H1 (cell line): ENCODE results near the gene PHF23. TPM values are rescaled to one million over a fixed set of nuclear protein-coding genes. Genes with fewer than 3 reads are reported as not detected.

Experiments used
- CTCF ChIA-PET: fragments of 300-600 bp; sonication (Branson Sonifier 250); formaldehyde crosslinking; loops from one replicate; lab custom pipeline; 2021; ENCODE audit not compliant: partially characterized antibody; lab: Charles Lee
- POLR2A ChIA-PET: fragments of 300-600 bp; sonication (Branson Sonifier 250); formaldehyde crosslinking; loops from one replicate; lab custom pipeline; 2021; ENCODE audit warnings: inconsistent platforms; ENCODE audit not compliant: partially characterized antibody; lab: Charles Lee
- DNase-seq, 2 experiments: peaks; one replicate each; pipeline versions ENCODE4 v3.0.0 to v3.0.0-alpha.2; 2010 to 2022; ENCODE audit warnings: low spot score in 2 of 2, low read depth in 1 of 2, mixed read lengths in 1 of 2
- FAIRE-seq: peaks from 2 replicates; lab custom pipeline; 2011; peaks lifted over from hg19 to GRCh38; lab: Jason Lieb, UNC
- H2AFZ ChIP-seq: 2 replicates; pipeline ENCODE4 v1.8.1; 2012; ENCODE audit warnings: low read length, inconsistent platforms
- H2AK5ac ChIP-seq: 2 replicates; pipeline ENCODE4 v1.6.1; 2013; ENCODE audit warnings: low read depth, low read length
- H2BK120ac ChIP-seq: replicated peaks from 2 replicates; pipeline ENCODE3; 2013; ENCODE audit warnings: low read depth, low read length, inconsistent platforms
- H2BK12ac ChIP-seq: 2 replicates; pipeline ENCODE4 v1.6.1; 2013; ENCODE audit warnings: low read depth, low read length
- H2BK15ac ChIP-seq: 2 replicates; pipeline ENCODE4 v1.6.1; 2013; ENCODE audit warnings: low read length
- H2BK20ac ChIP-seq: 2 replicates; pipeline ENCODE4 v1.6.1; 2013; ENCODE audit warnings: low read length
- H2BK5ac ChIP-seq: 2 replicates; pipeline ENCODE4 v1.6.1; 2013; ENCODE audit warnings: low read depth, low read length
- H3K14ac ChIP-seq: 2 replicates; pipeline ENCODE4 v1.6.1; 2013; ENCODE audit warnings: inconsistent platforms; ENCODE audit not compliant: insufficient read length
- H3K18ac ChIP-seq: 2 replicates; pipeline ENCODE4 v1.6.1; 2013; ENCODE audit warnings: low read length; ENCODE audit errors: extremely low read depth
- H3K23ac ChIP-seq: 2 replicates; pipeline ENCODE4 v1.6.1; 2013; ENCODE audit warnings: inconsistent platforms; ENCODE audit not compliant: insufficient read length
- H3K23me2 ChIP-seq: 2 replicates; pipeline ENCODE4 v1.6.1; 2013; ENCODE audit warnings: low read depth, low read length
- H3K27ac ChIP-seq: 2 replicates; pipeline ENCODE4 v1.6.1; 2011; ENCODE audit warnings: low read depth, low read length, inconsistent platforms
- H3K27me3 ChIP-seq, 4 experiments: replicated peaks in 1 of 4; 1 replicate in 1 of 4; 2 replicates in 3 of 4; pipeline versions ENCODE4 v1.6.1 to v1.8.1; 2011 to 2013; ENCODE audit warnings: low read length in 3 of 4, mild to moderate bottlenecking in 3 of 4, inconsistent platforms in 2 of 4, mixed read lengths in 2 of 4, moderate library complexity in 1 of 4; ENCODE audit not compliant: control insufficient read depth in 3 of 4, insufficient read depth in 3 of 4; ENCODE audit errors: extremely low read depth in 1 of 4
- H3K36me3 ChIP-seq, 4 experiments: 2 replicates each; pipeline versions ENCODE4 v1.6.1 to v1.8.1; 2011 to 2013; ENCODE audit warnings: mild to moderate bottlenecking in 4 of 4, low read length in 3 of 4, moderate library complexity in 2 of 4, control low read depth in 1 of 4, inconsistent platforms in 1 of 4; ENCODE audit not compliant: insufficient read depth in 4 of 4, control insufficient read depth in 2 of 4
- H3K4ac ChIP-seq: replicated peaks from 2 replicates; pipeline ENCODE3; 2013; ENCODE audit warnings: low read length, low read depth, mixed read lengths, inconsistent platforms; ENCODE audit not compliant: insufficient read length
- H3K4me1 ChIP-seq, 4 experiments: replicated peaks in 1 of 4; 1 replicate in 1 of 4; 2 replicates in 3 of 4; pipeline versions ENCODE4 v1.6.1 to v1.8.1; 2011 to 2013; ENCODE audit warnings: low read length in 3 of 4, inconsistent platforms in 2 of 4, mixed read lengths in 1 of 4; ENCODE audit not compliant: insufficient read depth in 4 of 4, control insufficient read depth in 3 of 4
- H3K4me2 ChIP-seq, 2 experiments: 2 replicates each; pipeline versions ENCODE4 v1.6.1 to v1.8.1; 2011 to 2013; ENCODE audit warnings: low read depth in 2 of 2, low read length in 2 of 2, control low read depth in 1 of 2, inconsistent platforms in 1 of 2, mild to moderate bottlenecking in 1 of 2; ENCODE audit not compliant: insufficient read depth in 1 of 2
- H3K4me3 ChIP-seq, 4 experiments: fragments of 200-600, 300-600 bp in 1 of 4; sonication (generic), shearing (Covaris generic), sonication (Bioruptor Twin) in 1 of 4; 2 replicates each; pipeline versions ENCODE4 v1.5.1 to v1.8.1; 2011 to 2016; ENCODE audit warnings: low read length in 4 of 4, low read depth in 3 of 4, control low read depth in 2 of 4, inconsistent platforms in 2 of 4, mild to moderate bottlenecking in 2 of 4, mixed read lengths in 1 of 4, moderate library complexity in 1 of 4; ENCODE audit not compliant: insufficient read depth in 2 of 4; ENCODE audit errors: extremely low read depth in 1 of 4
- H3K56ac ChIP-seq: replicated peaks from 2 replicates; pipeline ENCODE3; 2013; ENCODE audit warnings: low read depth, mild to moderate bottlenecking, mixed read lengths, low read length, inconsistent platforms; ENCODE audit not compliant: insufficient read length
- H3K79me1 ChIP-seq: 2 replicates; pipeline ENCODE4 v1.6.1; 2013; ENCODE audit warnings: low read depth, low read length, control low read depth
- H3K79me2 ChIP-seq, 2 experiments: 2 replicates each; pipeline versions ENCODE4 v1.6.1 to v1.8.1; 2012 to 2013; ENCODE audit warnings: low read length in 2 of 2, mild to moderate bottlenecking in 2 of 2, inconsistent platforms in 1 of 2; ENCODE audit not compliant: insufficient read depth in 2 of 2, control insufficient read depth in 1 of 2
- H3K9ac ChIP-seq, 4 experiments: replicated peaks in 1 of 4; 1 replicate in 1 of 4; 2 replicates in 3 of 4; pipeline versions ENCODE4 v1.6.1 to v1.8.1; 2011 to 2013; ENCODE audit warnings: low read depth in 3 of 4, low read length in 3 of 4, control low read depth in 2 of 4, mild to moderate bottlenecking in 2 of 4, moderate library complexity in 2 of 4, inconsistent platforms in 1 of 4; ENCODE audit errors: extremely low read depth in 1 of 4
- H3K9me3 ChIP-seq, 2 experiments: 2 replicates each; pipeline versions ENCODE4 v1.6.1 to v1.8.1; 2012 to 2013; ENCODE audit warnings: mild to moderate bottlenecking in 2 of 2, moderate library complexity in 2 of 2, control low read depth in 1 of 2, inconsistent platforms in 1 of 2, low read depth in 1 of 2, low read length in 1 of 2, mixed read lengths in 1 of 2; ENCODE audit not compliant: insufficient read depth in 2 of 2
- H4K20me1 ChIP-seq, 2 experiments: replicated peaks in 1 of 2; 2 replicates each; pipeline versions ENCODE3 to v1.8.1; 2011 to 2013; ENCODE audit warnings: inconsistent platforms in 2 of 2, low read length in 2 of 2, mild to moderate bottlenecking in 1 of 2; ENCODE audit not compliant: insufficient read depth in 2 of 2, control insufficient read depth in 1 of 2
- H4K5ac ChIP-seq: 2 replicates; pipeline ENCODE4 v1.6.1; 2013; ENCODE audit warnings: low read length, low read depth, mixed read lengths, inconsistent platforms; ENCODE audit not compliant: insufficient read length
- H4K8ac ChIP-seq: 2 replicates; pipeline ENCODE4 v1.8.0; 2013; ENCODE audit warnings: mild to moderate bottlenecking, moderate library complexity, low read length, inconsistent platforms; ENCODE audit not compliant: insufficient read depth; ENCODE audit errors: extremely low read depth
- H4K91ac ChIP-seq: replicated peaks from 2 replicates; pipeline ENCODE3; 2013; ENCODE audit warnings: low read length, mixed read lengths, inconsistent platforms; ENCODE audit not compliant: insufficient read length
- ATF2 ChIP-seq: IDR thresholded peaks from 2 replicates; pipeline ENCODE4 v1.6.1; 2012; ENCODE audit warnings: low read length, inconsistent platforms
- CHD1 ChIP-seq: IDR thresholded peaks from 2 replicates; pipeline ENCODE4 v1.6.1; 2012; ENCODE audit warnings: low read depth, low read length, improper control_type of control experiment
- RNF2 ChIP-seq: fragments of 200-900, 300-1000 bp; sonication (generic); IDR thresholded peaks from 2 replicates; pipeline ENCODE4 v1.7.1; 2016; ENCODE audit warnings: borderline replicate concordance, low read depth, mild to moderate bottlenecking, antibody characterized with exemption, low read length; ENCODE audit not compliant: poor library complexity, severe bottlenecking; ENCODE audit errors: missing control alignments
- SIN3A ChIP-seq, 2 experiments: IDR thresholded peaks in 1 of 2; conservative IDR thresholded peaks in 1 of 2; 2 replicates each; pipeline ENCODE4 v1.6.1; 2011 to 2012; ENCODE audit warnings: low read length in 2 of 2, improper control_type of control experiment in 1 of 2, low read depth in 1 of 2, mild to moderate bottlenecking in 1 of 2
- SIRT6 ChIP-seq: IDR thresholded peaks from one replicate; pipeline ENCODE4 v1.7.1; 2012; ENCODE audit warnings: low read length, inconsistent platforms
- SIX5 ChIP-seq: IDR thresholded peaks from 2 replicates; pipeline ENCODE4 v1.6.1; 2011; ENCODE audit warnings: mild to moderate bottlenecking, low read depth, low read length
- SUZ12 ChIP-seq: fragments of 200-600 bp; sonication (generic); IDR thresholded peaks from 2 replicates; pipeline ENCODE4 v1.6.1; 2012; ENCODE audit warnings: mild to moderate bottlenecking, inconsistent platforms, low read length, moderate library complexity, mixed read lengths
- YY1 ChIP-seq: IDR thresholded peaks from 2 replicates; pipeline ENCODE4 v1.6.1; 2011; ENCODE audit warnings: low read depth, mild to moderate bottlenecking, low read length
- WGBS, 2 experiments: shearing (Covaris generic) in 1 of 2; methylation state at CpG; one replicate each; pipeline versions ENCODE4 v1.1.6 to v1.1.7; 2013 to 2015; ENCODE audit warnings: low lambda C conversion rate in 2 of 2, mixed read lengths in 2 of 2, inconsistent platforms in 1 of 2, low coverage in 1 of 2, missing lambda C conversion rate in 1 of 2; ENCODE audit not compliant: insufficient replicate concordance in 2 of 2, insufficient coverage in 1 of 2, insufficient read length in 1 of 2; ENCODE audit errors: extremely low coverage in 1 of 2, missing lambda C conversion rate in 1 of 2; 5-methylcytosine and 5-hydroxymethylcytosine counted together
- polyA plus RNA-seq, 7 experiments: library from polyadenylated mRNA; depleted of rRNA in 3 of 7; stranded (reverse) in 5 of 7; unstranded in 2 of 7; fragments of >200 nt in 5 of 7; fragments of 200-250 nt in 2 of 7; gene quantifications; 1 replicate in 5 of 7; 2 replicates in 1 of 7; 4 replicates in 1 of 7; pipeline versions ENCODE4 v1.2.1 to v1.2.3, GENCODE V29; 2011 to 2013; ENCODE audit warnings: missing spikeins in 2 of 7, mixed read lengths in 2 of 7
- total RNA-seq: library from RNA; stranded (reverse); fragmentation: NEBNext Ultra II Directional; extraction: Animal tissue kit (Norgen Biotek cat#: 25700); gene quantifications from 2 replicates; pipeline ENCODE4 v1.2.1, GENCODE V29; 2021

PHF23 gene
- total and polyA plus RNA-seq, 2 of the 8 experiments (the other 6 are each of a cell fraction or from before 2014, with no cell fraction given), result 47.5 to 62.8 TPM

GRCh38 chr17:7234083-7234951 lies 4.9 kb downstream of the PHF23 start, which contains the start of gene DVL2:
TSS of gene DVL2 (minus strand) at chr17:7234517. CDS start at chr17:7234262, 255 bp downstream.
- Histone ChIP-seq H3K4me2 (peak within 1 kb of the TSS; percentile 56 to 85), H2BK12ac (0 out of 2 replicates have a peak within 1 kb of the TSS, but pooled peaks have one; percentile 33), H3K9ac (peak within 1 kb of the TSS; percentile 73 to 90 (median 82)), H2BK15ac (no peak within 1 kb of the TSS; the same call in 1 of the 2 replicates), H3K9me3 (no peaks in the 10 kb centered on the region), H2BK5ac (peak within 1 kb of the TSS; percentile 87), H3K56ac (peak within 1 kb of the TSS; percentile 87), H2BK20ac (no peak within 1 kb of the TSS), H3K23ac (no peak within 1 kb of the TSS), H3K23me2 (no peaks in the 10 kb centered on the region), H2BK120ac (no peak within 1 kb of the TSS), H2AFZ (no peak within 1 kb of the TSS), H3K4me3 (peak within 1 kb of the TSS; percentile 68 to 89 (median 80)), H4K91ac (peak within 1 kb of the TSS; percentile 17), H3K27me3 (no peaks in the 10 kb centered on the region), H3K18ac (peak within 1 kb of the TSS; percentile 48), H3K4ac (no peak within 1 kb of the TSS), H3K4me1 (peaks cover 3 to 14% (median 6%) of the 10 kb centered on the region in 4 experiments; a peak in 6 of 7 replicates), H3K79me1 (peaks cover 13% of the 10 kb centered on the region), H4K20me1 (peaks cover 17 to 41% of the 10 kb centered on the region in 2 experiments), H2AK5ac (peak within 1 kb of the TSS; percentile 26; the same call in 1 of the 2 replicates), H4K5ac (peak within 1 kb of the TSS; percentile 83), H3K14ac (no peak within 1 kb of the TSS), H3K36me3 (peaks cover 17 to 32% (median 30%) of the 10 kb centered on the region in 4 experiments; a peak in 7 of 8 replicates), H3K27ac (peak within 1 kb of the TSS; percentile 71), H4K8ac (peak within 1 kb of the TSS; percentile 96), H3K79me2 (peaks cover 13 to 68% of the 10 kb centered on the region in 2 experiments)
- 5% methylated on average over 46 of the region's 72 CpGs; no CpG with 5 or more reads in 1 of the 2 experiments for WGBS, 2 experiments
- DNase-seq (peak in 1 of 2 experiments; percentile 95), FAIRE-seq (peak; percentile 52)
- ChIA-PET CTCF (interaction anchor here (1.0 to 6.4 kb wide), 4 partner anchors 10 to 219 kb away, joined by 3 to 46 read pairs (median 4); partner anchors contain the start of genes ACADVL and DLG4), POLR2A (interaction anchor here (0.8 to 19.7 kb wide), 20 partner anchors 9 to 452 kb away, joined by 3 to 386 read pairs (median 6); partner anchors contain the start of genes ACADVL, CLDN7, CTDNEP1 and DLG4)
- TF ChIP-seq YY1, result no peak; the same call in 1 of the 2 replicates
- TF ChIP-seq SIX5, result no peak
- peak; percentile 95 to 97 for TF ChIP-seq SIN3A (conservative IDR thresholded peaks at IDR 0.05 in 1 of 2, IDR thresholded peaks at IDR 0.05 in 1 of 2; ENCODE audit: low read depth in 1 of 2, low read length in 2 of 2)
- TF ChIP-seq RNF2, result no peak
- peak; percentile 25; the same call in 1 of the 2 replicates for TF ChIP-seq ATF2
- no peak for TF ChIP-seq SUZ12
- TF ChIP-seq SIRT6, result no peak
- TF ChIP-seq CHD1, result no peak
